WI38 (cell line): ENCODE results near the gene CARD19.

Source experiments
- H3K4me3 ChIP-seq: 2 replicates; pipeline ENCODE4 v1.5.1; 2011; ENCODE audit warnings: low read depth, mild to moderate bottlenecking, control low read depth, low read length
- CTCF ChIP-seq: IDR thresholded peaks from 2 replicates; pipeline ENCODE4 v1.5.1; 2012; ENCODE audit warnings: low read depth, mild to moderate bottlenecking, control low read depth, low read length

CARD19 gene

GRCh38 chr9:93089024-93089423, 7.0 kb upstream of the CARD19 start:
- no peak for TF ChIP-seq CTCF
- H3K4me3 ChIP-seq, result no peak overlapping the region

GRCh38 chr9:93089481-93089991, 6.5 kb upstream of the CARD19 start:
- H3K4me3 ChIP-seq, result no peak overlapping the region
- no peak for TF ChIP-seq CTCF

- no peak for TF ChIP-seq CTCF
- no peak overlapping the region for H3K4me3 ChIP-seq
These were observed 5.8 kb upstream of the CARD19 start for GRCh38 chr9:93090091-93090655.

GRCh38 chr9:93091056-93091452, 5.0 kb upstream of the CARD19 start:
- H3K4me3 ChIP-seq, result no peak overlapping the region
- no peak for TF ChIP-seq CTCF

GRCh38 chr9:93091453-93092081, 4.5 kb upstream of the CARD19 start:
- TF ChIP-seq CTCF, result no peak
- H3K4me3 ChIP-seq, result no peak overlapping the region

GRCh38 chr9:93092251-93092991, 3.6 kb upstream of the CARD19 start:
- no peak overlapping the region for H3K4me3 ChIP-seq
- no peak for TF ChIP-seq CTCF

- no peak overlapping the region for H3K4me3 ChIP-seq
- TF ChIP-seq CTCF, result no peak
These were observed 2.7 kb upstream of the CARD19 start for GRCh38 chr9:93093127-93093876.
